ENCODE results near the gene TNKS1BP1. TPM values are rescaled to one million over a fixed set of nuclear protein-coding genes. Genes with fewer than 3 reads are reported as not detected.

Gene TNKS1BP1
- total and polyA plus RNA-seq, 8 donors: 59.4 to 238 (median 119) TPM

GRCh38 chr11:57343825-57344224 is 19.1 kb upstream of the TNKS1BP1 start:
- intact Hi-C loops (cut with DNase I; ENCODE audit: low total_unique reads): loop anchor here (10.0 kb wide), 3 partner anchors 111 to 301 kb away; partner anchors contain the start of gene YPEL4
- Histone ChIP-seq H3K36me3 (no peaks in the 10 kb centered on the region), H3K9me3 (no peaks in the 10 kb centered on the region), H3K4me1 (peaks cover 0 to 8% (median 6%) of the 10 kb centered on the region in 4 donors), H3K27ac (no peak overlapping the region), H3K27me3 (no peaks in the 10 kb centered on the region), H3K4me3 (no peak overlapping the region)
- no peak for DNase-seq
- TF ChIP-seq, protein P1, sequence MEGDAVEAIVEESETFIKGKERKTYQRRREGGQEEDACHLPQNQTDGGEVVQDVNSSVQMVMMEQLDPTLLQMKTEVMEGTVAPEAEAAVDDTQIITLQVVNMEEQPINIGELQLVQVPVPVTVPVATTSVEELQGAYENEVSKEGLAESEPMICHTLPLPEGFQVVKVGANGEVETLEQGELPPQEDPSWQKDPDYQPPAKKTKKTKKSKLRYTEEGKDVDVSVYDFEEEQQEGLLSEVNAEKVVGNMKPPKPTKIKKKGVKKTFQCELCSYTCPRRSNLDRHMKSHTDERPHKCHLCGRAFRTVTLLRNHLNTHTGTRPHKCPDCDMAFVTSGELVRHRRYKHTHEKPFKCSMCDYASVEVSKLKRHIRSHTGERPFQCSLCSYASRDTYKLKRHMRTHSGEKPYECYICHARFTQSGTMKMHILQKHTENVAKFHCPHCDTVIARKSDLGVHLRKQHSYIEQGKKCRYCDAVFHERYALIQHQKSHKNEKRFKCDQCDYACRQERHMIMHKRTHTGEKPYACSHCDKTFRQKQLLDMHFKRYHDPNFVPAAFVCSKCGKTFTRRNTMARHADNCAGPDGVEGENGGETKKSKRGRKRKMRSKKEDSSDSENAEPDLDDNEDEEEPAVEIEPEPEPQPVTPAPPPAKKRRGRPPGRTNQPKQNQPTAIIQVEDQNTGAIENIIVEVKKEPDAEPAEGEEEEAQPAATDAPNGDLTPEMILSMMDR (IDR thresholded peaks at IDR 0.05): no peak
- TF ChIP-seq EP300 (IDR thresholded peaks at IDR 0.05): no peak
- no peak for TF ChIP-seq POLR2A (IDR thresholded peaks at IDR 0.05)
- TF ChIP-seq POLR2AphosphoS5 (IDR thresholded peaks at IDR 0.05): no peak
- 76 to 84% (median 79%) methylated on average over 7 of the region's 7 CpGs for WGBS, 5 donors

- H3K36me3 ChIP-seq: no peaks in the 10 kb centered on the region
- 77 to 83% (median 79%) methylated on average over 11 of the region's 11 CpGs for WGBS, 5 donors
- peaks cover 0 to 8% (median 6%) of the 10 kb centered on the region in 4 donors for H3K4me1 ChIP-seq
- H3K27ac ChIP-seq: no peak overlapping the region
- DNase-seq: no peak
- no peaks in the 10 kb centered on the region for H3K27me3 ChIP-seq
- H3K9me3 ChIP-seq: no peaks in the 10 kb centered on the region
- intact Hi-C loops (cut with DNase I; ENCODE audit: low total_unique reads): loop anchor here (10.0 kb wide), 3 partner anchors 112 to 302 kb away; partner anchors contain the start of gene YPEL4
- no peak for TF ChIP-seq POLR2AphosphoS5 (IDR thresholded peaks at IDR 0.05)
- TF ChIP-seq POLR2A (IDR thresholded peaks at IDR 0.05): no peak
- TF ChIP-seq, protein P1 (IDR thresholded peaks at IDR 0.05): no peak
- no peak for TF ChIP-seq EP300 (IDR thresholded peaks at IDR 0.05)
- no peak overlapping the region for H3K4me3 ChIP-seq
Observed at GRCh38 chr11:57342702-57343101, 17.9 kb upstream of the TNKS1BP1 start.

- TF ChIP-seq POLR2AphosphoS5 (IDR thresholded peaks at IDR 0.05): no peak
- no peak for TF ChIP-seq POLR2A (IDR thresholded peaks at IDR 0.05)
- TF ChIP-seq EP300 (IDR thresholded peaks at IDR 0.05): no peak
- TF ChIP-seq, protein P1 (IDR thresholded peaks at IDR 0.05): no peak
- Histone ChIP-seq H3K4me1 (peaks cover 3 to 10% (median 9%) of the 10 kb centered on the region in 4 donors), H3K27me3 (no peaks in the 10 kb centered on the region), H3K4me3 (no peak overlapping the region), H3K36me3 (no peaks in the 10 kb centered on the region), H3K27ac (no peak overlapping the region), H3K9me3 (no peaks in the 10 kb centered on the region)
- intact Hi-C loops (cut with DNase I; ENCODE audit: low total_unique reads): loop anchor here (10.0 kb wide), 3 partner anchors 113 to 303 kb away; partner anchors contain the start of gene YPEL4
- WGBS, 5 donors: 61 to 81% (median 68%) methylated on average over 6 of the region's 6 CpGs
- no peak for DNase-seq
Observed at GRCh38 chr11:57341250-57341808, 16.6 kb upstream of the TNKS1BP1 start.

DNA sequence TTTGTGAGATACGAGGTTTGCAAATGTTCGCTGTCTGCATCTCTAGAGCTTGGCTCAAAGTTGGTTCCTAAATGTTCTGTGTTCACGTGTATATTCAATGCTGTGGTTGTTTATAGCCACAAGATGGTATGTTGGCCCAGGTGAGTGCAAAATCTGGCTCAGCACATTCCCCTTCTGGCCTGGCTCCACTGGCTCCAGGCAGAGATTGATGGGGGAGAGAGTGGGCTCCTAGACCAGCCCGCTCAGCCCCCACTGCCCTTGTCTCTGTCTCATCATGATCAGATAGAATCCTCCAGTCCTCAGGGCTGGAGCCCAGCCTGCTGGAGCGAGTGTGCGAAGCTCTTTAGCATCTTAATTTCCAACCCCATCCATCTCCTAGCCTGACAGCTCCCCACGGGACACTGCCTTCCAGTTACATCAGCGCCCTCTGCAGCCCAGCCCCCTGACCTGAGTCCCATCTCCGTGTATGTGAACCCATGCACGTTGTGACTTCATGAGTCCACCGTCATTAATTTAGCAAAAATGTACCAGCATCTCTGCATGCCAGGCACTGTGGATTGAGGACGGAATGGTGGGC is 15.4 kb upstream of the TNKS1BP1 start:
- intact Hi-C loops (cut with DNase I; ENCODE audit: low total_unique reads): loop anchor here (10.0 kb wide), 3 partner anchors 115 to 305 kb away; partner anchors contain the start of gene YPEL4
- peak in 1 of 2 donors; percentile 75 for DNase-seq

More for the DNA sequence above, 15.4 kb upstream of the TNKS1BP1 start:
- no peak for TF ChIP-seq POLR2A (IDR thresholded peaks at IDR 0.05)
- TF ChIP-seq POLR2AphosphoS5 (IDR thresholded peaks at IDR 0.05): no peak
- TF ChIP-seq, protein P1 (IDR thresholded peaks at IDR 0.05): no peak
- TF ChIP-seq EP300 (IDR thresholded peaks at IDR 0.05): no peak
- Histone ChIP-seq H3K36me3 (no peaks in the 10 kb centered on the region), H3K27me3 (no peaks in the 10 kb centered on the region), H3K4me3 (no peak overlapping the region), H3K4me1 (peaks cover 7 to 9% (median 8%) of the 10 kb centered on the region in 4 donors), H3K27ac (no peak overlapping the region), H3K9me3 (no peaks in the 10 kb centered on the region)
- WGBS, 5 donors: 31 to 47% (median 45%) methylated on average over 12 of the region's 12 CpGs
